MM.1S (cell line): ENCODE data around the gene ROBO2.

Source experiments
- DNase-seq: peaks from one replicate; pipeline ENCODE4 v3.0.0-alpha.2; 2015
- H2AFZ ChIP-seq: fragments of 300-600 bp; sonication (generic); 2 replicates; pipeline ENCODE4 v1.6.0; 2016; ENCODE audit warnings: antibody characterized with exemption, low read length
- H3F3A ChIP-seq: fragments of 300-600 bp; sonication (generic); 2 replicates; pipeline ENCODE4 v1.6.1; 2016; ENCODE audit warnings: mild to moderate bottlenecking, antibody characterized with exemption, low read length, moderate library complexity, mixed read lengths; ENCODE audit not compliant: insufficient read depth
- H3K27ac ChIP-seq: fragments of 300-600 bp; sonication (generic); 2 replicates; pipeline ENCODE4 v1.5.1; 2016; ENCODE audit warnings: mild to moderate bottlenecking, low read length
- H3K27me3 ChIP-seq: fragments of 300-600 bp; sonication (generic); replicated peaks from 2 replicates; pipeline ENCODE4 v1.6.0; 2016; ENCODE audit warnings: low read length; ENCODE audit not compliant: insufficient read depth
- H3K36me3 ChIP-seq: fragments of 300-600 bp; sonication (generic); replicated peaks from 2 replicates; pipeline ENCODE4 v1.6.1; 2016; ENCODE audit warnings: mild to moderate bottlenecking, low read length, mixed read lengths; ENCODE audit not compliant: insufficient read depth
- H3K4me1 ChIP-seq: fragments of 300-600 bp; sonication (generic); 2 replicates; pipeline ENCODE4 v1.6.1; 2016; ENCODE audit warnings: low read length, mixed read lengths
- H3K4me2 ChIP-seq: fragments of 300-600 bp; sonication (generic); 2 replicates; pipeline ENCODE4 v1.6.0; 2016; ENCODE audit warnings: low read depth, low read length
- H3K4me3 ChIP-seq: fragments of 300-600 bp; sonication (generic); 2 replicates; pipeline ENCODE4 v1.5.1; 2016; ENCODE audit warnings: low read length, mixed read lengths
- H3K79me2 ChIP-seq: fragments of 300-600 bp; sonication (generic); 2 replicates; pipeline ENCODE4 v1.6.1; 2016; ENCODE audit warnings: mixed run types, low read length, mixed read lengths
- H3K9ac ChIP-seq: fragments of 300-600 bp; sonication (generic); 2 replicates; pipeline ENCODE4 v1.6.1; 2016; ENCODE audit warnings: low read length, mixed read lengths
- H3K9me2 ChIP-seq: fragments of 300-600 bp; sonication (generic); replicated peaks from 2 replicates; pipeline ENCODE4 v1.6.1; 2016; ENCODE audit warnings: mild to moderate bottlenecking, low read length, mixed read lengths; ENCODE audit not compliant: insufficient read depth
- H3K9me3 ChIP-seq: fragments of 300-600 bp; sonication (generic); replicated peaks from 2 replicates; pipeline ENCODE4 v1.6.1; 2016; ENCODE audit warnings: mild to moderate bottlenecking, low read length, mixed read lengths; ENCODE audit not compliant: insufficient read depth
- H4K20me1 ChIP-seq: fragments of 300-600 bp; sonication (generic); 2 replicates; pipeline ENCODE4 v1.6.1; 2016; ENCODE audit warnings: mild to moderate bottlenecking, low read length, moderate library complexity, mixed read lengths; ENCODE audit not compliant: insufficient read depth
- EZH2 ChIP-seq: fragments of 300-600 bp; sonication (generic); optimal IDR thresholded peaks from 2 replicates; pipeline ENCODE3; 2017; ENCODE audit warnings: low read depth, mild to moderate bottlenecking, antibody characterized with exemption, low read length, mixed read lengths
- EZH2phosphoT487 ChIP-seq: fragments of 300-600 bp; sonication (generic); IDR thresholded peaks from 2 replicates; pipeline ENCODE4 v1.6.1; 2018; ENCODE audit warnings: antibody characterized with exemption, low read length
- TF ChIP-seq, protein P1 (sequence below): fragments of 300-600 bp; sonication (generic); IDR thresholded peaks from 2 replicates; pipeline ENCODE4 v1.5.1; 2016; ENCODE audit warnings: antibody characterized with exemption, low read length, mixed read lengths

The ROBO2 gene

GRCh38 chr3:77271711-77272110 is 231.8 kb downstream of the ROBO2 start:
- H3K79me2 ChIP-seq: no peaks in the 10 kb centered on the region
- H3K27me3 ChIP-seq: no peaks in the 10 kb centered on the region
- H3K4me1 ChIP-seq: no peaks in the 10 kb centered on the region
- H4K20me1 ChIP-seq: no peaks in the 10 kb centered on the region
- TF ChIP-seq EZH2 (no peak), EZH2phosphoT487 (no peak)
- TF ChIP-seq, protein P1, sequence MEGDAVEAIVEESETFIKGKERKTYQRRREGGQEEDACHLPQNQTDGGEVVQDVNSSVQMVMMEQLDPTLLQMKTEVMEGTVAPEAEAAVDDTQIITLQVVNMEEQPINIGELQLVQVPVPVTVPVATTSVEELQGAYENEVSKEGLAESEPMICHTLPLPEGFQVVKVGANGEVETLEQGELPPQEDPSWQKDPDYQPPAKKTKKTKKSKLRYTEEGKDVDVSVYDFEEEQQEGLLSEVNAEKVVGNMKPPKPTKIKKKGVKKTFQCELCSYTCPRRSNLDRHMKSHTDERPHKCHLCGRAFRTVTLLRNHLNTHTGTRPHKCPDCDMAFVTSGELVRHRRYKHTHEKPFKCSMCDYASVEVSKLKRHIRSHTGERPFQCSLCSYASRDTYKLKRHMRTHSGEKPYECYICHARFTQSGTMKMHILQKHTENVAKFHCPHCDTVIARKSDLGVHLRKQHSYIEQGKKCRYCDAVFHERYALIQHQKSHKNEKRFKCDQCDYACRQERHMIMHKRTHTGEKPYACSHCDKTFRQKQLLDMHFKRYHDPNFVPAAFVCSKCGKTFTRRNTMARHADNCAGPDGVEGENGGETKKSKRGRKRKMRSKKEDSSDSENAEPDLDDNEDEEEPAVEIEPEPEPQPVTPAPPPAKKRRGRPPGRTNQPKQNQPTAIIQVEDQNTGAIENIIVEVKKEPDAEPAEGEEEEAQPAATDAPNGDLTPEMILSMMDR: no peak
- DNase-seq: no peak
- no peaks in the 10 kb centered on the region for H3K9me3 ChIP-seq
- no peak overlapping the region for H3K4me2 ChIP-seq
- H3F3A ChIP-seq: no peaks in the 10 kb centered on the region
- no peak overlapping the region for H2AFZ ChIP-seq
- H3K9ac ChIP-seq: no peak overlapping the region
- H3K9me2 ChIP-seq: no peaks in the 10 kb centered on the region
- H3K27ac ChIP-seq: no peak overlapping the region
- H3K4me3 ChIP-seq: no peak overlapping the region
- no peaks in the 10 kb centered on the region for H3K36me3 ChIP-seq

DNA sequence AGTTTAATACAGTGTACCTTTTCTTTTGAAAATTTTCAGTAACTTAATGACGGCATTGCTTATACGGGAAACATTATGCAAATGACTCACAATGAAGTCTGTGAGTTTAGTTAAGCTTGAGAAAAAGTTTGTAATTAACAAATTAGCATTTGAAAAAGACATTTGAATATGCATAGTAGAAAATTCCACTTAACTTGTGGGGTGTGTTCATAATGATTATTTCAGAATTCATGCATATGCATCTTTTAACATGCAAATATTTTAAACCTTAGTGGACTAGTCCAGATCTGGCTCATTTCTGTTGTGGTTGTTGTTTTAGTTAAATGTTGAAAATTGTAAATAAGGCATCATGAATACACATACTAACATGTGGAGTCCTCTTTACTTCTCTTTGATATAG is 239.4 kb downstream of the ROBO2 start:
- Histone ChIP-seq H3K27me3 (no peaks in the 10 kb centered on the region), H3K79me2 (no peaks in the 10 kb centered on the region), H3K36me3 (no peaks in the 10 kb centered on the region), H3F3A (no peaks in the 10 kb centered on the region), H3K27ac (no peak overlapping the region), H3K4me1 (no peaks in the 10 kb centered on the region), H3K4me2 (no peak overlapping the region), H3K4me3 (no peak overlapping the region), H3K9me2 (no peaks in the 10 kb centered on the region), H3K9ac (no peak overlapping the region), H3K9me3 (no peaks in the 10 kb centered on the region), H4K20me1 (no peaks in the 10 kb centered on the region), H2AFZ (no peak overlapping the region)
- no peak for DNase-seq
- TF ChIP-seq EZH2 (no peak), EZH2phosphoT487 (no peak)
- TF ChIP-seq, protein P1: no peak

GRCh38 chr3:77281721-77282120 is 241.8 kb downstream of the ROBO2 start:
- Histone ChIP-seq H3K4me3 (no peak overlapping the region), H3K9me3 (no peaks in the 10 kb centered on the region), H2AFZ (no peak overlapping the region), H3K9ac (no peak overlapping the region), H3K9me2 (no peaks in the 10 kb centered on the region), H3K79me2 (no peaks in the 10 kb centered on the region), H4K20me1 (no peaks in the 10 kb centered on the region), H3K27me3 (no peaks in the 10 kb centered on the region), H3K36me3 (no peaks in the 10 kb centered on the region), H3K4me2 (no peak overlapping the region), H3F3A (no peaks in the 10 kb centered on the region), H3K27ac (no peak overlapping the region), H3K4me1 (no peaks in the 10 kb centered on the region)
- no peak for TF ChIP-seq EZH2phosphoT487
- no peak for TF ChIP-seq EZH2
- TF ChIP-seq, protein P1: no peak
- DNase-seq: no peak
